NCI-H774 (cell line): ENCODE data around the gene AP2A1.

Experiments
- DNase-seq: peaks from one replicate; lab custom pipeline; 2025; lab: John Stamatoyannopoulos, UW

AP2A1 gene

GRCh38 chr19:49793561-49793840 lies 26.7 kb downstream of the AP2A1 start:
- no peak for DNase-seq

GRCh38 chr19:49795615-49796014 lies 28.8 kb downstream of the AP2A1 start:
- DNase-seq: no peak

- DNase-seq: no peak
Measured at GRCh38 chr19:49798574-49798973, 31.8 kb downstream of the AP2A1 start.

GRCh38 chr19:49799271-49799797 lies 32.5 kb downstream of the AP2A1 start:
- DNase-seq: no peak

GRCh38 chr19:49799798-49800376 lies 33.1 kb downstream of the AP2A1 start:
- DNase-seq: no peak

GRCh38 chr19:49800771-49801170 lies 34.0 kb downstream of the AP2A1 start:
- no peak for DNase-seq

GRCh38 chr19:49801401-49801888 lies 34.6 kb downstream of the AP2A1 start:
- no peak for DNase-seq

- DNase-seq: peak; percentile 76
Measured at GRCh38 chr19:49801966-49802661, 35.3 kb downstream of the AP2A1 start.

GRCh38 chr19:49802836-49803528 lies 36.2 kb downstream of the AP2A1 start:
- DNase-seq: peak; percentile 57

- DNase-seq: no peak
Measured at GRCh38 chr19:49803529-49803856, 36.7 kb downstream of the AP2A1 start.

GRCh38 chr19:49805822-49806619 lies 39.2 kb downstream of the AP2A1 start:
- no peak for DNase-seq

- DNase-seq: no peak
Measured at GRCh38 chr19:49806620-49806959, 39.8 kb downstream of the AP2A1 start.

- DNase-seq: no peak
Measured at GRCh38 chr19:49807058-49807903, 40.5 kb downstream of the AP2A1 start.

- DNase-seq: no peak
Measured at GRCh38 chr19:49807904-49808675, 41.3 kb downstream of the AP2A1 start.

- DNase-seq: peak; percentile 88
Measured at GRCh38 chr19:49808711-49809159, 41.9 kb downstream of the AP2A1 start.

- DNase-seq: peak; percentile 45
Measured at GRCh38 chr19:49809160-49809940, 42.5 kb downstream of the AP2A1 start.

GRCh38 chr19:49809941-49810389 lies 43.2 kb downstream of the AP2A1 start:
- no peak for DNase-seq

GRCh38 chr19:49811328-49811727 lies 44.5 kb downstream of the AP2A1 start:
- DNase-seq: no peak

GRCh38 chr19:49812452-49812996 lies 45.7 kb downstream of the AP2A1 start:
- no peak for DNase-seq
